ENCODE data around the gene ZNF254.
"Not testable (repeated sequence)": the region's sequence is repeated elsewhere in the genome, so short reads cannot be mapped to it uniquely, and the experiment has no call there.

ZNF254 gene

GRCh38 chr19:24069905-24070657 is 16.9 kb upstream of the ZNF254 start:
- no peak for DNase-seq (ENCODE audit: low read depth, low spot score)
- H3K27ac ChIP-seq: peak overlapping the region; percentile 39

DNA sequence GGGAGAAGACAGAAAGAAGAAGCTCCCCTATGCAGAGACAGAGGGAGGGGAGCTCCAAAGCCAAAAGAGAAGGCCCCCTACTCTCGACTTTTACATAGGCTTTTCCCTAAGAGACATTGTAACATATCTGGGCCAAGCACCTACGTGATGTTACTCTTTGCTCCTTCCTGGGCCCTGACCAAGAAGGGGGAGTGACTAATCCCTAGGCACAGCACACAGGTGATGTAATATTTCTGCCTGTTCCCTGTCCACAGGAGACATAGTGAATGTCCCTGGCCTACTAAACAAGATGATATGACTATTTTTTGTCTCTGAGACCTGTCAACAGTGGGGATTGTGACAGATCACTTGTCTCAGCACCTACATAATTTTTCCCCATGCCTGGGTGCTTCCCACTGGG is 15.9 kb upstream of the ZNF254 start:
- H3K27ac ChIP-seq: peak overlapping the region; percentile 39
- DNase-seq (ENCODE audit: low read depth, low spot score): no peak

- peak overlapping the region; percentile 87 for H3K27ac ChIP-seq
- DNase-seq (ENCODE audit: low read depth, low spot score): no peak
Measured at GRCh38 chr19:24072720-24073119, 14.3 kb upstream of the ZNF254 start.

GRCh38 chr19:24073807-24074206 is 13.2 kb upstream of the ZNF254 start:
- peak overlapping the region; percentile 87 for H3K27ac ChIP-seq

DNA sequence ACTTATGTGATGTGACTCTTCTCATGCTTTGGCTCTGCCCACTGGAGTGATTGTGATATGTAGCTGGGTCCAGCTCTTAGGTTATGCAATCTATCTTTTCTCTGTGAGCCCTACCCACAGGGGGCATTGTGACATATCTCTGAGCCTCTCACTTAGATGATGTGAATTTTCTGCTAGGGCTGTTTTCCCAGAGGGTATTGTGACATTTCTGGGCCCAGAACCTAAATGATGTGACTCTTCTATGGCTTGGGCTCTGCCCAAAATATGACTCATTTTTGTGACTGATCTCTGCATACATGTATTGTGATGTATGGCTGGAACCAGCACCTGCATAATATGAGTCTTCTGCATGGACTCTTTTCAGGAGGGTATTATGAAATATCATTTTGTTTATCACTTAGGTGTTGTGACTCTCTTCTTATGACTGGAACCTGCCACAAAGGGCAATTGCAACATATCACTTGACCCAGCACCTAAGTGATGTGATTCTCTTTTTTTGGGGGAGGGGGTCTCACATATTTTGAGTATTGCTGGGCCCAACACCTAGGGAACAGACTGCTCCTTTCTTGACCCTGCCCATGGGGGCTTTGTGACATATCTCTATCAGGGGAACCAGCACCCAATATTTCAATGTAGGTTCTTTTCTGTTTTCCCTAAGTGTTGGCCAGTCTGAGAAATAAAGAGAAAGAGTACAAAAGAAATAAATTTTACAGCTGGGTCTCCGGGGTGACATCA is 12.1 kb upstream of the ZNF254 start:
- H3K27ac ChIP-seq: peak overlapping the region; percentile 87
- DNase-seq (ENCODE audit: low read depth, low spot score): no peak

More at GRCh38 chr19:24073807-24074206, 13.2 kb upstream of the ZNF254 start:
- DNase-seq (ENCODE audit: low read depth, low spot score): peak; percentile 85

- H3K27ac ChIP-seq: peak overlapping the region; percentile 87
- DNase-seq (ENCODE audit: low read depth, low spot score): not testable (repeated sequence)
Measured at GRCh38 chr19:24075530-24075929, 11.5 kb upstream of the ZNF254 start.

GRCh38 chr19:24078680-24079079 is 8.3 kb upstream of the ZNF254 start:
- DNase-seq (ENCODE audit: low read depth, low spot score): no peak

DNA sequence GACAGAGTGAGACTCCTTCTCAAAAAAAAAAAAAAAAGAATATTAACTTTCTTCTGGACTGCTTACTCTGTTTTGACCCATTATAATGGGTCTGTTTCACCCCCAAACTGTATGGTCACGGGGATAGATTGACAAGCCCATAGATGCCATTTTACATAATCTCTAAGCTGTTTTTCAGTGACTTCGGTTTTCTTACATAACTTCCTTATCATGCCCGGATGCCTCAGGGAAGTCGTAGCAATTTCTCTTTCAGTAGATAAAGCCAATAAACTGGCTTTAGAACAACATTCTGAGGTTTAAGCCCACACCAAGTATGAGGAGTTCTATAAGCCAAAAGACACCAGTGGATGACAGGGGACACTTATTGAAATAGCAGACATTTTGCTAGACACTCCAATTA is 5.9 kb upstream of the ZNF254 start:
- H3K27ac ChIP-seq: no peak overlapping the region
- no peak for DNase-seq (ENCODE audit: low read depth, low spot score)

More at GRCh38 chr19:24078680-24079079, 8.3 kb upstream of the ZNF254 start:
- no peak overlapping the region for H3K27ac ChIP-seq

GRCh38 chr19:24098359-24098758 is 11.4 kb downstream of the ZNF254 start:
- H3K27ac ChIP-seq: no peak overlapping the region
- DNase-seq (ENCODE audit: low read depth, low spot score): no peak

- no peak for DNase-seq (ENCODE audit: low read depth, low spot score)
- H3K27ac ChIP-seq: no peak overlapping the region
Measured at GRCh38 chr19:24099829-24100228, 12.8 kb downstream of the ZNF254 start.

GRCh38 chr19:24100597-24100996 is 13.6 kb downstream of the ZNF254 start:
- not testable (repeated sequence) for DNase-seq (ENCODE audit: low read depth, low spot score); H3K27ac ChIP-seq

DNA sequence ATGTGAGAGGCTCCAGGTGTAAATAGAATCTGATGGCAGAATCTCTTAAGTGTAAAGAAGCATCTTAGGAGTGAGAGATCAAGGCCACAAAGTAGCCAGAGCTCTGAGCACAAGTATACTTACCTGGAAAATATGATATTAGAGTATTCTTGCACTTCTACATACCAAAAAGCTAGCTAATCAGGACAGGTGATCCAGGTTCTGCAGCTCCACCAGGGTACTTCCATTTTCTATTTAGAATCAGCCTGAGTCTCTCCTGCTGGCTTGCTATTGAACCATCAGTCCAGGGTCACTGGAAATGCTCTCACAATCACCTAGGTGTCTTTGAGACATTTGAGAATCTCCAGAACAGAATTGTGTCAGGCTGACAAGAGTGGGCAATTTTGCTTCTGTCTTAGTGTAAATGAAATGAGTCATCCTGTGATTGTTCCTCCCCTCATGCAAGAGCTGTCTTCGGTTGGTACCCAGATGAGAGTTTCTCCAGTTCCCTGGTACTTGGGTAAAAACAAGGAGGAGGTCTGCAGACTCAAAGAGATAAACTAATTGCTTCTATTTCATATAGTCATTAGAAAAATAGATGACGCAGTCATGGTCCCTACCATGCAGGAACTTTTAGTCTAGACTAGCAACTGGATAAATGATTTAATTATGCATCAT is 14.6 kb downstream of the ZNF254 start:
- H3K27ac ChIP-seq: no peak overlapping the region
- DNase-seq (ENCODE audit: low read depth, low spot score): no peak

DNA sequence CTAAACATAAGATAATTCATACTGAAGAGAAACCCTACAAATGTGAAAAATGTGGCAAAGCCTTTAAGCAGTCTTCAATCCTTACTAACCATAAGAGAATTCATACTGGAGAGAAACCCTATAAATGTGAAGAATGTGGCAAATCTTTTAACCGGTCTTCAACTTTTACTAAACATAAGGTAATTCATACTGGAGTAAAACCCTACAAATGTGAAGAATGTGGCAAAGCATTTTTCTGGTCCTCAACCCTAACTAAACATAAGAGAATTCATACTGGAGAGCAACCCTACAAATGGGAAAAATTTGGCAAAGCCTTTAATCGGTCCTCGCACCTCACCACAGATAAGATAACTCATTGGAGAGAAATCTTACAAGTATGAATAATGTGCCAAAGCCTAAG is 40.6 kb downstream of the ZNF254 start:
- no peak overlapping the region for H3K27ac ChIP-seq
- no peak for DNase-seq (ENCODE audit: low read depth, low spot score)

DNA sequence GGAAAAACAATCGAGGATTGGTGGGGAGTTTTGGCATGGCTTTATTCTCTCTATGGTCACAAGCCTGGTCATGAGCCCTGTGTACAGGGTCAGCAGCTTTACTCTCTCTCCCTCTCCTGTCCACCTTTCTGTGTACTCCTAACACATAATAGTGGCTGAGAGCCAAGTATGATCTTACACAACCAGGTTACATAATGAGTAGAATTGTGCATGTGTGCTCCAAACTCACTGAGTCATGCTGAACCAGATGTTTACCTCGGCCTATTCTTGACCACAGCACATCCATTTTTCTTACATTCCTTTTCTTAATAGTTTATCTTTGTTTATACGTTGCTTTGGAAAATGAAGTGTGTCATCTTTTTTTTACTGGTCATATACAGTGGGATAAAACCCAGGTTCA is 53.1 kb downstream of the ZNF254 start:
- peak; percentile 82 for DNase-seq (ENCODE audit: low read depth, low spot score)
- H3K27ac ChIP-seq: peak overlapping the region; percentile 4

DNA sequence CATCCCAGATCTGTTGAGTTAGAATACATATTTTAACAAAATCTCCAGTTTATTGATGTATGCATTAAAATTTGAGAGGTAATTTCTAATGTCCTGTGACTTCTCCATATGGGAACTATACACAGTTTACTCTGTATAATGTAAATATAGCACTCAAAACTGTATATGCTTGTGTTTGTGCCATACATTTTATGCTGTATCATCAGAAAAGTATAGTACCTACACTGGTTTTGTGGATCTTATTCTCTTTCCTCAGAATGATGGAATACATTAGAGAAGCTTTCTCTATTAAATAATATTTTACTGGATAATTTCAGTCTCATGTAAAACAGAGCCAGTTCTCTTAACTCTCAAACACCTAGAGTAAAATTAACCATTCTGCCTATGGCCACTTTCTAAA is 53.6 kb downstream of the ZNF254 start:
- no peak overlapping the region for H3K27ac ChIP-seq
- DNase-seq (ENCODE audit: low read depth, low spot score): no peak

DNA sequence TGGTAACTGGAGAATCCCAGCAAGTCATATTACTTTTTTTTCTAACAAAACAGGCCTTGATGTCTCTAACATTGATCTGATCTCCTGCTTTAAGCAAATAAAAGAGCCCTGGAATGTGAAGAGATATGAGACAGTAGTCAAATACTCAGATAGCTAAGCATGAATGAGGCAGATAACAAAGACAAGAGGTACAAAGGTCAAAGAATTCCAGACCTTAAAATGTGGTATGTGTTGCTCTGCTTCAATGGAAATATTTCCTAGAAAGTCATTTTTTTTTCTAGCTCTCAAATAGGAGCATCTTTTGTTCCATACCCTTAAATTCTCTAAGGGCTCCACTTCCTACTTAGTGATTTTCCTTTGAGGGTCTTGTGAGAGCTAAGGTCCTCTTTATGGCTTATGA is 54.6 kb downstream of the ZNF254 start:
- H3K27ac ChIP-seq: no peak overlapping the region
- DNase-seq (ENCODE audit: low read depth, low spot score): no peak

GRCh38 chr19:24142771-24143170 is 55.8 kb downstream of the ZNF254 start:
- no peak for DNase-seq (ENCODE audit: low read depth, low spot score)
- H3K27ac ChIP-seq: no peak overlapping the region

DNA sequence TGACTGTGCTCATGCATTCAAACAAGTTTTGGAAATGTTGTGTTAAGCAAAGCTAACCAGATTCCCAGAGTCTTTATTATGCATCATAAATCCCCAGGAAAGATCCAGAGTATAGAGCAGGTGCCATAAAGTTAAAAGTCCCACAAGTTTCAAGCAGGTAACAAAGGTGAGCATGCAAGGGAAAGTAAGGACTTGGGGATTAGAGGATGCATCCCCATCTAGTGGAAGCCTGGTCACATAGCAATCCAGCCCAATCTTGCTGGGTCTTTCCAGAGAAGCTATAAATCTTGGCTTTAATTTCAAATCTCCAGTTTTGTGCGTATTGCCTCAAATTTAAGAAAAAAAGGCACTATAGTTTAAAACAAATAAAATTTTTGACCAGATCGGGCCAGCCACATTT is 72.7 kb downstream of the ZNF254 start:
- DNase-seq (ENCODE audit: low read depth, low spot score): no peak
- no peak overlapping the region for H3K27ac ChIP-seq

DNA sequence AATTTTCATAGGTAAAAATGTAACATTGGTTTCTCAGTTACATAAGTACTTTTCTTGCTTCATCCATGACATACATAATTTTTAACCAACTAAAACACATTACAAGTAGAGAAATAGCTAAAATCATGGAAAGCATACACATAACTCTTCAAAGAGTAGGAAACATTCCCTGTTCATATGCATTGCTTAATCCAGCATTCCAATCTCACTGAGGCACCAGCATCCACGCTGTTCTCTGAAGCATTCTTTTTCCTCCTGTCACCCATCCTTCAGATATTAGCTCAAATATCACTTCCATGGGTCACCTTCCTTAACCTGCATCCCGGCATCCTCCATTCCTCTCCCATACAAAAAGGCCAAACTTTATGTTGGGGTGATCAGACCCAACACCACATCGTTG is 79.1 kb downstream of the ZNF254 start:
- no peak overlapping the region for H3K27ac ChIP-seq
- DNase-seq (ENCODE audit: low read depth, low spot score): no peak

DNA sequence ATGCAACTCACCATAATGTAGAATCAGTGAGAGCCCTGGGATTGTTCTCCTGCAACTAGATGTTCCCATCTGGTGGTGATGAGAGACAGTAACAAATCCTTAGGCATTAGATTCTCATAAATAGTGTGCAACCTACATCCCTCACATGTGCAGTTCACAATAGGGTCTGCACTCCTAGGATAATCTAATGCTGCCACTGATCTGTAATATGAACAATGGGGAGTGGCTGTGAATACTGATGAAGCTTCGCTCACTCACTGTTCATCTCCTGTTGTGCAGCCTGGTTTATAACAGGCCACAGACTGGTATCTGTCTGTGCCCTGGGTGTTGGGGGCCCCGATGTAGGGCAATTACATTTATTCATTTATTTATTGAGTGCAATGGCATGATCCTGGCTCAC is 86.9 kb downstream of the ZNF254 start:
- DNase-seq (ENCODE audit: low read depth, low spot score): no peak
- H3K27ac ChIP-seq: no peak overlapping the region

DNA sequence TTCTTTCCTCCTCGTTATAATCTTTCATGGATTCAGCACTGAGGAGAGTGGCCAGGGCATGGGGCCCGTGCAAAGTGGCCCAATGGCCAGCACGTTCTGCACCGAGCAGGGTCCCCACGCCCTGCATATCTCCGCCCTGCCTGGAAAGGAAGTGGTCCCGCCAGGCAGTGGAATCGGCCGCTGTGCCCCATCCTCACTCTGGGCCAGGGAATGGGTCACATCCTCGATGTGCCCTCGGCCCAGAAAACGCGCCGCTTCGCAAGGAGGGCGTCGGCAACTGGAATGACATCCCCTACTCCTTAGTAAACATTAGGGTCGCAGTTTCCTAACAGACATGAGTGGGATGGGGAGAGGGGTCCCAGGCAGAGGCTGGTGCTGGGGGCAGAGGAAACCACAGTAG is 90.7 kb downstream of the ZNF254 start:
- no peak for DNase-seq (ENCODE audit: low read depth, low spot score)
- H3K27ac ChIP-seq: no peak overlapping the region

All from epithelial cell of prostate (primary cell).